ENCODE data around the gene PLXDC2. TPM values are rescaled to one million over a fixed set of nuclear protein-coding genes. Genes with fewer than 3 reads are reported as not detected.

PLXDC2 gene
- total and polyA plus RNA-seq, 2 donors (not counting 1 experiment from before 2014, with no cell fraction given): 0.07 TPM

DNA sequence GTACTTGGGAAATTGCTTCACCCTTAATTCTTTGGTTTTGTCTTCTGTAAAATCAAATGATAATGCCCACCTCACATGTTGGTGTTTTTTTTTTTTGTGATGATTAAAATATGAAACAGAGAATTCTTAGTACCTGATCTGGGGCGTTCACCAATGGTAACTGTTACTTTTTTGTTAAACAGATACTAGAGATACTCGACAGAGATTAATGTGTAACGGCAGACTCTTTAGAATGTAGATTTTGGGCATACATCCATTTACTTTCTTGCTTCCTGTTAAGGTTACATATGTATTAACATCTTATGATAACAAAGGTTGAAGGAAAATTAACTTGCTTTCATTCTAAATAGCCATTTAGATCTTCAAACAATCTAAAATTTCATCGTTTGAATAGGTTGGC, 23.3 kb downstream of the PLXDC2 start:
- Histone ChIP-seq H3K4me1 (ENCODE audit: control insufficient read depth in 2 of 2, insufficient read depth in 2 of 2, low read length in 2 of 2) (no peaks in the 10 kb centered on the region), H3K79me2 (ENCODE audit: control insufficient read depth, insufficient read depth, low read length) (no peaks in the 10 kb centered on the region), H4K20me1 (ENCODE audit: control insufficient read depth, insufficient read depth, low read length, poor library complexity, severe bottlenecking) (no peaks in the 10 kb centered on the region), H3K27me3 (replicated peaks in 1 of 4; ENCODE audit: control extremely low read depth in 1 of 4, control insufficient read depth in 3 of 4, insufficient read depth in 4 of 4, low read length in 3 of 4) (no peaks in the 10 kb centered on the region), H3K4me2 (replicated peaks; ENCODE audit: low read depth, low read length, poor library complexity, severe bottlenecking) (no peak overlapping the region), H3K4me3 (ENCODE audit: control extremely low read depth in 1 of 5, extremely low read depth in 1 of 5, insufficient read depth in 1 of 5, low read depth in 2 of 5, low read length in 4 of 5) (no peak overlapping the region), H2AFZ (ENCODE audit: insufficient read depth, low read depth, low read length, poor library complexity, severe bottlenecking) (no peak overlapping the region), H3K9me3 (ENCODE audit: control extremely low read depth in 1 of 3, control insufficient read depth in 2 of 3, insufficient read depth in 1 of 3, low read length in 2 of 3) (no peaks in the 10 kb centered on the region), H3K36me3 (replicated peaks in 1 of 2; ENCODE audit: control extremely low read depth in 1 of 2, control insufficient read depth in 1 of 2, extremely low read depth in 1 of 2, insufficient read depth in 2 of 2, low read length in 1 of 2) (no peaks in the 10 kb centered on the region), H3K9ac (ENCODE audit: low read length) (no peak overlapping the region), H3K27ac (ENCODE audit: low read length in 2 of 2) (no peak overlapping the region)
- no peak overlapping the region for H3K27ac Mint-ChIP-seq
- H3K27me3 Mint-ChIP-seq: no peaks in the 10 kb centered on the region
- intact Hi-C loops (cut with micrococcal nuclease): no loop called here
- H3K4me1 Mint-ChIP-seq: no peaks in the 10 kb centered on the region
- no peak for TF ChIP-seq CTCF (IDR thresholded peaks at IDR 0.05)
- no peak for TF ChIP-seq EZH2 (IDR thresholded peaks at IDR 0.05; ENCODE audit: borderline replicate concordance, insufficient read depth, low read depth, low read length, poor library complexity, severe bottlenecking)
- no peak for ATAC-seq (ENCODE audit: low read depth)
- no CpG with 5 or more reads among the region's 4 CpGs for WGBS (ENCODE audit: insufficient coverage)
- CTCF ChIA-PET: no interaction called here
- POLR2A ChIA-PET: no interaction called here
- no peak overlapping the region for H3K4me3 Mint-ChIP-seq
- peaks cover 2% of the 10 kb centered on the region for H3K9me3 Mint-ChIP-seq (ENCODE audit: insufficient read depth)
- DNase-seq: no peak

GRCh38 chr10:19840776-19841175, 24.5 kb downstream of the PLXDC2 start:
- DNase-seq (no peak), ATAC-seq (ENCODE audit: low read depth) (no peak)
- TF ChIP-seq CTCF (IDR thresholded peaks at IDR 0.05) (no peak), EZH2 (IDR thresholded peaks at IDR 0.05; ENCODE audit: borderline replicate concordance, insufficient read depth, low read depth, low read length, poor library complexity, severe bottlenecking) (no peak)
- POLR2A ChIA-PET: no interaction called here
- CTCF ChIA-PET: no interaction called here
- Histone ChIP-seq H3K27me3 (replicated peaks in 1 of 4; ENCODE audit: control extremely low read depth in 1 of 4, control insufficient read depth in 3 of 4, insufficient read depth in 4 of 4, low read length in 3 of 4) (no peaks in the 10 kb centered on the region), H3K9ac (ENCODE audit: low read length) (no peak overlapping the region), H2AFZ (ENCODE audit: insufficient read depth, low read depth, low read length, poor library complexity, severe bottlenecking) (no peak overlapping the region), H3K4me3 (ENCODE audit: control extremely low read depth in 1 of 5, extremely low read depth in 1 of 5, insufficient read depth in 1 of 5, low read depth in 2 of 5, low read length in 4 of 5) (no peak overlapping the region), H3K4me1 (ENCODE audit: control insufficient read depth in 2 of 2, insufficient read depth in 2 of 2, low read length in 2 of 2) (no peaks in the 10 kb centered on the region), H3K27ac (ENCODE audit: low read length in 2 of 2) (no peak overlapping the region), H4K20me1 (ENCODE audit: control insufficient read depth, insufficient read depth, low read length, poor library complexity, severe bottlenecking) (no peaks in the 10 kb centered on the region), H3K4me2 (replicated peaks; ENCODE audit: low read depth, low read length, poor library complexity, severe bottlenecking) (no peak overlapping the region), H3K9me3 (ENCODE audit: control extremely low read depth in 1 of 3, control insufficient read depth in 2 of 3, insufficient read depth in 1 of 3, low read length in 2 of 3) (no peaks in the 10 kb centered on the region), H3K36me3 (replicated peaks in 1 of 2; ENCODE audit: control extremely low read depth in 1 of 2, control insufficient read depth in 1 of 2, extremely low read depth in 1 of 2, insufficient read depth in 2 of 2, low read length in 1 of 2) (no peaks in the 10 kb centered on the region), H3K79me2 (ENCODE audit: control insufficient read depth, insufficient read depth, low read length) (no peaks in the 10 kb centered on the region)
- H3K27ac Mint-ChIP-seq: no peak overlapping the region
- H3K27me3 Mint-ChIP-seq: no peaks in the 10 kb centered on the region
- H3K4me3 Mint-ChIP-seq: no peak overlapping the region
- intact Hi-C loops (cut with micrococcal nuclease): no loop called here
- no peaks in the 10 kb centered on the region for H3K4me1 Mint-ChIP-seq
- WGBS (ENCODE audit: insufficient coverage): no CpG with 5 or more reads among the region's 3 CpGs
- peaks cover 2% of the 10 kb centered on the region for H3K9me3 Mint-ChIP-seq (ENCODE audit: insufficient read depth)

Measured in B cell (primary cell).